Fibroblast of lung (primary cell): ENCODE measurements around the gene RHOB. TPM values are rescaled to one million over a fixed set of nuclear protein-coding genes. Genes with fewer than 3 reads are reported as not detected.

Experiments used
- DNase-seq, 2 donors: peaks; one replicate each; pipeline versions ENCODE4 v3.0.0 to v3.0.0-alpha.2; 2010; ENCODE audit warnings: low read depth in 2 of 2
- H2AFZ ChIP-seq: 2 replicates; pipeline ENCODE4 v1.5.1; 2012; ENCODE audit warnings: low read length, control low read depth, inconsistent platforms
- H3K27ac ChIP-seq: 2 replicates; pipeline ENCODE4 v1.5.1; 2011; ENCODE audit warnings: low read length, control low read depth; ENCODE audit not compliant: insufficient read depth
- H3K27me3 ChIP-seq: 2 replicates; pipeline ENCODE4 v1.5.1; 2011; ENCODE audit warnings: mild to moderate bottlenecking, low read length; ENCODE audit not compliant: control insufficient read depth, insufficient read depth
- H3K36me3 ChIP-seq: 2 replicates; pipeline ENCODE4 v1.5.1; 2011; ENCODE audit warnings: low read length; ENCODE audit not compliant: control insufficient read depth, insufficient read depth
- H3K4me1 ChIP-seq: 2 replicates; pipeline ENCODE4 v1.5.1; 2011; ENCODE audit warnings: low read length; ENCODE audit not compliant: control insufficient read depth, insufficient read depth; ENCODE audit errors: extremely low read depth
- H3K4me2 ChIP-seq: 2 replicates; pipeline ENCODE4 v1.5.1; 2011; ENCODE audit warnings: low read length, control low read depth; ENCODE audit not compliant: insufficient read depth; ENCODE audit errors: extremely low read depth
- H3K4me3 ChIP-seq, 4 experiments: fragments of 200-600 bp in 1 of 4; sonication (generic) in 1 of 4; replicated peaks in 1 of 4; 2 replicates each; pipeline ENCODE4 v1.5.1; 2011 to 2016; ENCODE audit warnings: low read length in 4 of 4, low read depth in 3 of 4, mild to moderate bottlenecking in 3 of 4, control low read depth in 2 of 4, inconsistent platforms in 1 of 4, mixed read lengths in 1 of 4; ENCODE audit not compliant: insufficient read depth in 1 of 4; ENCODE audit errors: control extremely low read depth in 1 of 4
- H3K79me2 ChIP-seq: 2 replicates; pipeline ENCODE4 v1.5.1; 2012; ENCODE audit warnings: mild to moderate bottlenecking, low read length, inconsistent platforms; ENCODE audit not compliant: control insufficient read depth, insufficient read depth
- H3K9ac ChIP-seq: 2 replicates; pipeline ENCODE4 v1.5.1; 2011; ENCODE audit warnings: mild to moderate bottlenecking, low read length, control low read depth; ENCODE audit not compliant: insufficient read depth
- H3K9me3 ChIP-seq: 2 replicates; pipeline ENCODE4 v1.5.1; 2012; ENCODE audit warnings: low read depth, low read length; ENCODE audit not compliant: control insufficient read depth, insufficient read depth
- H4K20me1 ChIP-seq: 2 replicates; pipeline ENCODE4 v1.5.1; 2011; ENCODE audit warnings: low read length; ENCODE audit not compliant: control insufficient read depth, insufficient read depth; ENCODE audit errors: extremely low read depth
- EZH2 ChIP-seq: IDR thresholded peaks from 2 replicates; pipeline ENCODE4 v1.5.1; 2012; ENCODE audit warnings: low read length, control low read depth, mild to moderate bottlenecking; ENCODE audit errors: missing control alignments
- polyA plus RNA-seq, 2 donors: library from polyadenylated mRNA; depleted of rRNA in 1 of 2; stranded (reverse) in 1 of 2; unstranded in 1 of 2; fragments of >200 nt; gene quantifications; 2 replicates each; pipeline ENCODE4 v1.2.1, GENCODE V29; 2011 to 2012; ENCODE audit warnings: missing spikeins in 1 of 2
- total RNA-seq: library from RNA; depleted of rRNA; stranded (reverse); fragments of >200 nt; gene quantifications from 2 replicates; pipeline ENCODE4 v1.2.1, GENCODE V29; 2014
- TF ChIP-seq, protein P1 (sequence below), 2 donors: IDR thresholded peaks in 1 of 2; conservative IDR thresholded peaks in 1 of 2; 1 replicate in 1 of 2; 2 replicates in 1 of 2; pipeline ENCODE4 v1.5.1; 2011 to 2012; ENCODE audit warnings: low read length in 2 of 2, control low read depth in 1 of 2, inconsistent platforms in 1 of 2, low read depth in 1 of 2, mild to moderate bottlenecking in 1 of 2

The RHOB gene
- total and polyA plus RNA-seq, 2 donors (not counting 1 experiment from before 2014, with no cell fraction given): 113 to 171 TPM

DNA sequence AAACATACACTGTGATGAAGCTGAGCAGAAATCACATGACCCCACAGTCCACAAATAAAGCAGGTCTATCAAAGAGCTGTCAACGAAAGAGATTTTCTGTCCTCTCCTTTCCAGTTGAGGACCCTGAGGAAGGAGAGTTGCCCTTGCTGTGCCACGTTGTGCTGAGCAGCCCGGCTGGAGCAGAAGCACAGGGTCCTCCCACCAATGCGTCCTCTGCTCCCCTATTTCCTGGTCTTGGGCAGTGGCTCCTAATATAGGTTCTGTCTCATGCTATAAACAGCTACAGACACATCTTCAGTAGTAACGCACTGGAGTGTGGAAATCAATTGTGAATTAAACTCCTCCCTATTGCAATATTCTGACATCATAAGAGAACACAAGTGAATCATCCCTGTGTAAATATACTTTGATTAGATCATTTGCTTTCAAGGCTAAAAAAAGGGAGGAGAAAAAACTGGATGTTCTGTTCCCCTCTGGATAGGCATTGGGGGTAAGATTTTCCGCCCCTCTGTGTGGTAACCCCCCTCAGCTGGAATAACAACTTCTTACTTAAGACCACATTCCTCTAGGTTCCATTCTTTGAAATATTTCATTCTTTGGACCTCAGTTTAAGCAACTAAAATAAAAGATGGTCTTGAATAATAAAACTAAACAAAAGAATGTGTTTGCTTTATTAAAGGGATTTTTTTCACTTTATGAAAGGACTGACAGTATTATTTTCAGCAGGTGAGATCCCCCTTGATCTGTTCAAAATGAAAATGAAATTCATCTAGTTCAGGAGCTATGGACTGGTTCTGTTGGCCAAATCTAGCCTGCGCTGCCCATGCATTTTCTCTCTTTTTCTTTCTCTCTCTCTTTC is 8.3 kb upstream of the RHOB start:
- no peak for TF ChIP-seq EZH2
- TF ChIP-seq, protein P1, sequence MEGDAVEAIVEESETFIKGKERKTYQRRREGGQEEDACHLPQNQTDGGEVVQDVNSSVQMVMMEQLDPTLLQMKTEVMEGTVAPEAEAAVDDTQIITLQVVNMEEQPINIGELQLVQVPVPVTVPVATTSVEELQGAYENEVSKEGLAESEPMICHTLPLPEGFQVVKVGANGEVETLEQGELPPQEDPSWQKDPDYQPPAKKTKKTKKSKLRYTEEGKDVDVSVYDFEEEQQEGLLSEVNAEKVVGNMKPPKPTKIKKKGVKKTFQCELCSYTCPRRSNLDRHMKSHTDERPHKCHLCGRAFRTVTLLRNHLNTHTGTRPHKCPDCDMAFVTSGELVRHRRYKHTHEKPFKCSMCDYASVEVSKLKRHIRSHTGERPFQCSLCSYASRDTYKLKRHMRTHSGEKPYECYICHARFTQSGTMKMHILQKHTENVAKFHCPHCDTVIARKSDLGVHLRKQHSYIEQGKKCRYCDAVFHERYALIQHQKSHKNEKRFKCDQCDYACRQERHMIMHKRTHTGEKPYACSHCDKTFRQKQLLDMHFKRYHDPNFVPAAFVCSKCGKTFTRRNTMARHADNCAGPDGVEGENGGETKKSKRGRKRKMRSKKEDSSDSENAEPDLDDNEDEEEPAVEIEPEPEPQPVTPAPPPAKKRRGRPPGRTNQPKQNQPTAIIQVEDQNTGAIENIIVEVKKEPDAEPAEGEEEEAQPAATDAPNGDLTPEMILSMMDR (conservative IDR thresholded peaks at IDR 0.05 in 1 of 2, IDR thresholded peaks at IDR 0.05 in 1 of 2; ENCODE audit: low read depth in 1 of 2, low read length in 2 of 2): no peak
- no peaks in the 10 kb centered on the region for H3K36me3 ChIP-seq
- H3K4me3 ChIP-seq: peak overlapping the region in 1 of 4 experiments; percentile 7
- H3K27me3 ChIP-seq: no peaks in the 10 kb centered on the region
- H3K27ac ChIP-seq: no peak overlapping the region
- DNase-seq: peak; percentile 79 to 99
- H4K20me1 ChIP-seq: no peaks in the 10 kb centered on the region
- no peaks in the 10 kb centered on the region for H3K9me3 ChIP-seq
- H2AFZ ChIP-seq: peak overlapping the region; percentile 4
- no peak overlapping the region for H3K4me2 ChIP-seq
- peaks cover 4% of the 10 kb centered on the region for H3K4me1 ChIP-seq
- H3K9ac ChIP-seq: no peak overlapping the region
- H3K79me2 ChIP-seq: no peaks in the 10 kb centered on the region

DNA sequence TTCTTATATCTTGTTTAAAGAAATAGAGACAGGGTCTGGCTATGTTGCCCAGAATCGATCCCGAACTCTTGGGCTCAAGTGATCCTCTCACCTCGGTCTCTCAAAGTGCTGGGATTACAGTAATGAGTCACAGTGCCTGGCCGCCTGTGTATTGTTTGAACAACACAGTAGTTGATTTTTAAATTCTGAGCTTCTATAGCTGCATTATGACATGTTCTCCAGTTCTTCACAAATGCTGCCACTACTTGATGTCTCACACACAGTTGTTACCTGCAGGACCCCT is 7.7 kb upstream of the RHOB start:
- peaks cover 8% of the 10 kb centered on the region for H3K4me1 ChIP-seq
- no peaks in the 10 kb centered on the region for H4K20me1 ChIP-seq
- H3K79me2 ChIP-seq: no peaks in the 10 kb centered on the region
- no peaks in the 10 kb centered on the region for H3K36me3 ChIP-seq
- no peaks in the 10 kb centered on the region for H3K9me3 ChIP-seq
- TF ChIP-seq, protein P1 (conservative IDR thresholded peaks at IDR 0.05 in 1 of 2, IDR thresholded peaks at IDR 0.05 in 1 of 2; ENCODE audit: low read depth in 1 of 2, low read length in 2 of 2): no peak
- TF ChIP-seq EZH2: no peak
- H3K27ac ChIP-seq: no peak overlapping the region
- no peak overlapping the region for H3K9ac ChIP-seq
- DNase-seq: peak in 1 of 2 donors; percentile 62
- H2AFZ ChIP-seq: no peak overlapping the region
- peak overlapping the region in 1 of 4 experiments; percentile 4 for H3K4me3 ChIP-seq
- H3K4me2 ChIP-seq: no peak overlapping the region
- H3K27me3 ChIP-seq: no peaks in the 10 kb centered on the region

- Histone ChIP-seq H2AFZ (no peak overlapping the region), H3K4me3 (no peak overlapping the region), H3K27me3 (no peaks in the 10 kb centered on the region), H3K27ac (no peak overlapping the region), H3K9me3 (no peaks in the 10 kb centered on the region), H3K4me2 (no peak overlapping the region), H3K36me3 (no peaks in the 10 kb centered on the region), H3K9ac (no peak overlapping the region), H3K79me2 (no peaks in the 10 kb centered on the region), H4K20me1 (no peaks in the 10 kb centered on the region), H3K4me1 (peaks cover 8% of the 10 kb centered on the region)
- TF ChIP-seq, protein P1 (conservative IDR thresholded peaks at IDR 0.05 in 1 of 2, IDR thresholded peaks at IDR 0.05 in 1 of 2; ENCODE audit: low read depth in 1 of 2, low read length in 2 of 2): no peak
- TF ChIP-seq EZH2: no peak
- peak in 1 of 2 donors; percentile 52 for DNase-seq
Measured at GRCh38 chr2:20439503-20439902, 7.4 kb upstream of the RHOB start.
